ENCODE results near the gene MAFB.

Gene MAFB

GRCh38 chr20:40683221-40683893, 5.7 kb downstream of the MAFB start:
- in situ Hi-C loops (cut with MboI; ENCODE audit: low sequenced_read_pairs): loop anchor here (25.0 kb wide), 2 partner anchors 521 to 796 kb away; no protein-coding TSS in a partner anchor

DNA sequence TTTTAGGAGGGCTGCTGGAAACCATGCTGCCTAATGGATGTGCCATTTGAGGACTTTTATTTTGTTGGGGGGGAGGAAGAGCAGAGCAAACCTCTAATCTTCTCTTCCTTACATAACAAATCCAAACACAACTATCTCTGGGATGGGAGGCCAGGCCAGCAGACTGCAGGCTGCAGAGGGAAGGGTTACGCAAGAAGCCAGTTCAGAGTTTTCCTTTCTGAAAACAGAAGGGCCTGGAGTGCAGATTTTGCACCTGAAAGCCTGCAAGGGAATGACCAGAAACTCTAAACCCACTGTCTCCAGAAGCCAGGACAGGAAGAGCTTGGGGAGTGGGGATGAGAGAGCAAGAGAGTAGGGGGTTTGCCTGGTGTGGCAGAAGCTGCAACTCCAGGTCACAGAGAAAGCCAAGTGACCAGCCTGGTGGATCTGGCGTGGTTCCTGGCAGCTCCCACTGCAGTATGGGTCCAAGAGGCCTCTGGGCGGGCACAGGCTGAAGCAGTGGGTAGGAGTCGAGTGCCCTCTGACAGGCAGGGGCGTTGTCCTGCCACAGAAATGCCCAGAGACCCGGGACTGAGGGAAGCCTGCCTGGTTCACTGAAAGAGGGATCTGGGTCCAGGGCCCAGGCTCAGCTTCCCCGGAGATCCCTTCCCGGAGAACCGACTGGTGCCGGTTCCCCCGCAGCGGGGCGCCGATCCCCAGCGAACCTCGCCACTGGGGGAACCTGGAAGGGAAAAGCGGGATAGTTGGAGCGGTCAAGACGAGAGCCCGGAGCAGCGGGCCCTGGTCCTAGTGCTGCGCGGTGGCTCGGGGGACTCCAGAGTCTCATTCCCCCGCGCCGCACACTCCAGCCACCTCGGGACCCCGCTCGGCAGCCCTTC, 6.7 kb downstream of the MAFB start:
- in situ Hi-C loops (cut with MboI; ENCODE audit: low sequenced_read_pairs): loop anchor here (25.0 kb wide), 2 partner anchors 520 to 795 kb away; no protein-coding TSS in a partner anchor

DNA sequence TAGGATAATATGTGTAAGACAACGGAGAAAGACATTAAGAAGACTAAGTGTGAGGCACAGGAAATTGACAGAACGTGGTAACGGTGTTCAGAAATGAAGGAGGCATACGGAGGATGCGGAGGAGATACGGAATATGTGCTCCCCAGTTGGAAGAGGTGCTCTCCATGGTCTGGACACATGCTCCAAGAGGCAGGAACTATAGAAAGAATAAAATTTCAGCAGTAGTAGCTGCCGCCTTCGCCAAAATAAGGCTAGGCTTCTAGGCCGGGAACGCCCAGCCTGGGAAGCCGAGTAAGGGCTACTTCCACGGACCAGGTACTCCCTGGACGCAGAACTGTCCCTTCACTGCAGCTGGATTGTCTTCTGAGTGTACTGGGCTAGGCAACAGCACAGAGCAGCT, 7.4 kb downstream of the MAFB start:
- in situ Hi-C loops (cut with MboI; ENCODE audit: low sequenced_read_pairs): loop anchor here (25.0 kb wide), 2 partner anchors 519 to 794 kb away; no protein-coding TSS in a partner anchor

DNA sequence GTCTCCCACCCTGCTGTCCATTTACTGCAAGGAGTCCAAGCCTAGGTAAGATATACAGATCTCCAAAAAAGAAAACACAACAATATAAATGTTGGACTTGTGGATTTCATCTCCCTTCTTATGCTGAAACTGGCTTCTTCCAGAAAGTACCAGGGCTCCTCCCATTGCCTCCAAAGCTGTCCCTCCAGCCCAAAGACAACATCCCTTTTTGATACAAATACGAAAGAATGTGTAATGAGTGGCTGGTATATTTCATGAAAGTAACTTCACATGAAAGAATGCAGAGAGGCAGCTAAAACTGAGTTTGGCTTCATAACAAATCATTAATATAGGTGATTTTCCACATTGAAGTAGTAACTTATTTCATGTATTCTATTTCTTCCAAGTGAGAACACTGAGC, 7.9 kb downstream of the MAFB start:
- in situ Hi-C loops (cut with MboI; ENCODE audit: low sequenced_read_pairs): loop anchor here (25.0 kb wide), 2 partner anchors 519 to 794 kb away; no protein-coding TSS in a partner anchor

DNA sequence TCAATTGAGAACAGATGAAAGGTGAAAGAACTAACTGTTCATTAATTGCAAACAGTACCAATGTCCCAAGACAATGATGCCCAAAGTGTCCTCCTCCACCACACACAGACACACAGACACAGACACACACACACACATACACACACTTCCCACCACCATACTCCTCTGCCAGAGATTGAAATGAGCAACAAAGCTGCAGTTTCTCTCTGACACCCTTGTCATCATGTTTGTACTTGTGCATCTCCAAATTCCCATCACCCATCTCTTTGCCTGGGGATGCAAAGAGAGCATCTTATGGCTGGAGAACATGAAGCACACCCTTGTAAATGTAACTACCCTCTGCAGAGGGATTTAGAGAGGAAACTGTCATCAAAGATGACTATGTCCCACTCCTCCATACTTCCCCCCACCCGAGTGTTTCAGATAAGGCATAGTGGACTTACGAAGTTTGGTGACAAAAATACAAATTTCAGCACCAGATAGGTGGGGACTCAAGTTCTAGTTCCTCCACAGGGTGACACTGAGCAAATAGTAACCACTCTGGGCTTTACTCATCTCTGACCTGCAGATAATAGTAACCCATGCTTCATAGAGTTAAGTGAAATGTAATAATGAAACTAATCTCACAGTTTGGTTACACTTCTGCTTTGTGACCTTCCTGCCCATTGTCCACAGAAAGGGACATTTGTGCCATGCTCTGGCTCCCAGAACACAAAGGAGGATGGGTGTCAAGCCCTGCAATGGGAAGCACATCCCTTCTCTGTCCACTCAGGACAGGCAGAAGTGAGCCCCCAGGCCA, 8.7 kb downstream of the MAFB start:
- in situ Hi-C loops (cut with MboI; ENCODE audit: low sequenced_read_pairs): loop anchor here (25.0 kb wide), 2 partner anchors 518 to 793 kb away; no protein-coding TSS in a partner anchor

DNA sequence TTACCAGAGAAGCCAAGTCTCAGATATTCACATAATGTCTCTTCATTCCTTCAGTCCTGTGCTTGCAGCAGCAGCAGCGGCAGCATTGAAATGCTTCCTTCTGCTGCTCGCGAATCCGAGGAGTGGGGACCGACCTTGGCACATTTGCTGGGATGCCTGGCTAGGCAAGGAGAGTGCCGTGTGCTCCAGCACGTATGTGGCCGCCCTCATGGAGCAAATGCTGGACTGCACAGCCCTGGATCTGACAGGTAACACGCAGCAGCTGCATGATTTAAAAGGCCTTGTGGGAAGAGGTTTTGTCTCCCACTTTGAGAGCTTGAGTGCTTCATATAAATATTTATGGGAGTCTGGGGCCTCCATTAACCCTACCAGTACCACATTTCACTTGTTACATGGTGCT, 9.9 kb downstream of the MAFB start:
- in situ Hi-C loops (cut with MboI; ENCODE audit: low sequenced_read_pairs): loop anchor here (25.0 kb wide), 2 partner anchors 517 to 792 kb away; no protein-coding TSS in a partner anchor

- in situ Hi-C loops (cut with MboI; ENCODE audit: low sequenced_read_pairs): loop anchor here (25.0 kb wide), 2 partner anchors 516 to 791 kb away; no protein-coding TSS in a partner anchor
Measured at GRCh38 chr20:40678286-40678875, 10.7 kb downstream of the MAFB start.

DNA sequence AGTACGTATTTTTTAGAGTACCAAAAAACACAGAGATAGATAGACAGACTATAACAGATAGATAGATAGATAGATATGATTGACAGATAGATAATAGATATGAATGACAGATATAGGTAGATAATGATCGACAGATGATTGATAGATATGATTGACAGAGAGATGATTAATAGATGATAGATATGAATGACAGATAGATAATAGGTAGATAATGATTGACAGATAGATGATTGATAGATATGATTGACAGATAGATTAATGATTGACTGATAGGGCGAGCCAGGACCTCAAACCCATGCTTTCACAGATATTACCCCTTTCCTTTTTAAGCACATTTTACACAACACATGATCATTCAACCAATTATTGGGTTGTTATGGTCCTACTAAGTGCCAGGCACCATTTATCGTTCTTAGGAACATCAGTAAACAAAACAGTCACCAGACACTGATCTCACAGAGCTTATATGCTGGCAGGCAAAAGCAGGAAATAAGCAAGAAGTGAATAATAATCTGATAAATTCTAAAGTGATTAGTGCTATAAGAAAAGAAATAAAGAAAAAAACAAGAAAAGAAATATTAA, 11.6 kb downstream of the MAFB start:
- in situ Hi-C loops (cut with MboI; ENCODE audit: low sequenced_read_pairs): loop anchor here (25.0 kb wide), 2 partner anchors 515 to 790 kb away; no protein-coding TSS in a partner anchor

GRCh38 chr20:40676491-40677269, 12.4 kb downstream of the MAFB start:
- in situ Hi-C loops (cut with MboI; ENCODE audit: low sequenced_read_pairs): loop anchor here (25.0 kb wide), 2 partner anchors 514 to 789 kb away; no protein-coding TSS in a partner anchor

DNA sequence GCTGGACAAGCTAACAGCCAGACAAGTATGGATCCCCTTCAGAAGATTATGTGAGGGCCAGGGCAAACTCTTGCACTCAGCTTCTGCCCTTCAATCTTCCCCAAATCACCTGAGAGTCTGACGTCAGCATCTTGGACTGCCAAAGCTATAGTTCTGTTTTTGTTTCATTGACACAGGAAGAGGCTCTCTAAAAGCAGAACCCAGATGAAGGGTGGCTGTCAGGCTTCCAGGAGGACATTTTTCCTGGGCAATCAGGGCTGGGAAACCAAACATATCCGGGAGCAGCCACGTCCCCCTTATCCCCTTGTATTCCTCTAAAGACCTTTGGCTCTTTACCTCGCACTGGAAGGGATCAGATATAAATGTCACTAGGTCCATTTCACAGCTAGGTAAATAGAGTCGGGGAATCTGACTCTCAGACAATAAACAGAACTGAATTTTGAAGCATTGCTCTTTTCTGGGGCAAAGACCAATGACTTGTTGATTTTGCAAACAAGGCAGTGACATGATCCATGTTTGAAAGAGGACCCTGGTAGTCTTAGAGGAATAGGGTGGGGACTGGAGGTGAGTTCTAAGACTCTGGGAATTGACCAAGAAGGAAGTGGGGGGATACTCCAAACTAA, 13.3 kb downstream of the MAFB start:
- in situ Hi-C loops (cut with MboI; ENCODE audit: low sequenced_read_pairs): loop anchor here (25.0 kb wide), 2 partner anchors 513 to 788 kb away; no protein-coding TSS in a partner anchor

DNA sequence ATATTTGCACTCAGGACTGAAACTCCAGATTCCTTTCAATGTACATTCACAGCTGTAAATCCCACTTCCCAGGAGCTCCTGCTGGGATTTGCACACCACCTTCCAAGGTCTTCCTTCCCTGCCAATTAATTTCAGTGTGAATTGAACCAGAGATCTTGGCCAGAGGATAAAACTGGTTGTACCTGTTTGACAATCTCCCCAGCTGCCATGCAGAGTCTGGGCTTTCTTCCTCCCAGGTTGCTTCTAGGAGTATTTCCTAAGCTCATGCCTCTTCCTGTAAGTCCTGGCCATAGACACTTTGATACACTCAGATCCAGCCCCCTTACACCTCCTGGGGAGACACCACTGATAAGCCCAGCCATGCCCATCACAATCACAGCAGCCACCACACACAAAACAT, 15.6 kb downstream of the MAFB start:
- in situ Hi-C loops (cut with MboI; ENCODE audit: low sequenced_read_pairs): no loop called here

DNA sequence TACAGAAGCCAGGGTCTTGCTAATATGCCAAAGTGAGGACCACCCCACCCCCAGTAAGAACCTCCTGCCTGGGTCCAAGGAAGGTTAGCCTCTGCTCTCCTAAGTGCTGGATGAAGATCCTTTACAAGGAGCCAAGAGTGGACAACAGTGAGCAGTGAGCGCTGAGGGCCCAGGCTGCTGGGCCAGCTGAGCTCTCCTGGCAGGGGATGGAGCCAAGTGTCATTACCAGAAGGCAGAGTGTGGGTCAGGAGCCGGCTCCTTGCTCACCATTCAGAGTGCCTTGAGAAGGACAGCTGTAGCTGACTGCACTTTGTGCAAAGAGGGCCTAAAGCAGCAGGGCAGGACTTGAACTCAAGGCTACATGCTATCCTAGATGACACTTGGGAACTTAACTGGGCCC, 16.9 kb downstream of the MAFB start:
- in situ Hi-C loops (cut with MboI; ENCODE audit: low sequenced_read_pairs): no loop called here

GRCh38 chr20:40670253-40670652, 18.8 kb downstream of the MAFB start:
- in situ Hi-C loops (cut with MboI; ENCODE audit: low sequenced_read_pairs): no loop called here

GRCh38 chr20:40669692-40670091, 19.3 kb downstream of the MAFB start:
- in situ Hi-C loops (cut with MboI; ENCODE audit: low sequenced_read_pairs): no loop called here

DNA sequence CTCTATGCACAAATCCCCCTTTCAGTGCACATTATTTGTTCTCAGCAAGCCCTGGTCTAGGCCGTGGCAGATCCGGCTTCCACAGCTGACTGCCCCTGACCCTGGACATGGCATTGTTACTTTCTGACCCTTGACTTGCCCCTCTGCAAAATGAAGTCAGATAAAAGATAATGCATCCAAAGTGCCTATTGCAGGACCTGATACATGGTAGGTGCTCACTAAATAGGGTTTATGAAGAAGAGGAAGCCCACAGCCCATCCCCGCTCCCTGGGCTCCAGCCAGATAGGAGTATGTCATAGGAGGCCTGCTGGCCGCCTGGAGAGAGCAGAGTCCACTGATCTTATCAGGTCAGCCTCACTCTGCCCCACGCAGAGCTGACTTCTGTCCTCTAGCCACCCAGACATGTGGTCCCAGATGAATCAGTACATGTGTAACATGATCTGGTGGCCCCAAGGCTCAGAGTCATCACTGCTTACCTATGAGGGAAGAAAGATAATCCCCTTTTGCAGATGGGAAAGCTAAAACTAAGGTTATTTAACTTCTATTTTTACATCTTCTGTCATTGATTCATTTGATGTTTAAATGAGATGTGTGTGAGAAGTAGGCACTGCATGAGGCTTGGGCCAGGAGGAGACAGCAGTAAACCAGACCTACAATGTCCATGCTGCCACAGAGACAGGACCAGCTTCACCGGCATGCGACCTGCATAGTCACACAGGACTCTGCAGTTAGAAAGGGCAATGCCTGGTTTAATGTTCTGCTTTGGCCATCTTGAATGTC, 20.4 kb downstream of the MAFB start:
- in situ Hi-C loops (cut with MboI; ENCODE audit: low sequenced_read_pairs): no loop called here

GRCh38 chr20:40667503-40667902, 21.5 kb downstream of the MAFB start:
- in situ Hi-C loops (cut with MboI; ENCODE audit: low sequenced_read_pairs): no loop called here

DNA sequence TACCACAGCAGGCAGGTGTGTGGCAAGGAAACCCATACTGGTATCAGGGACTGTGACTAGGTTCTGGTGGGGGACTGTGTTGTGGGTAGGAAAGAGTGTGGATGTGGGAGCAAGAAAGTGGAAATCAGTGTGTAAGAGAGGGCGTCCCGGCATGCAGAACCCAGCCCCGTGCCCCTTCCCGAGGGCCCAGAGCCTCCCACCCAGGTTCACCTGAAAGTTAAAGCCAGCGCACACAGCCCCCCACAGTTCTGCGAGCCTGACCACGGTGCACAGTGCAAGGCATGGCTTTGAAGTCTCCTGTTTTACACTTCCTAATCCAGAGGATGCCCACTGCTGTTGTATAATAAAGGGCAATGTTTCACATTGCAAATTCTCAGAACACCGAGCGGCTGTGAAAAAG, 22.7 kb downstream of the MAFB start:
- in situ Hi-C loops (cut with MboI; ENCODE audit: low sequenced_read_pairs): no loop called here

- in situ Hi-C loops (cut with MboI; ENCODE audit: low sequenced_read_pairs): no loop called here
Measured at GRCh38 chr20:40664891-40665290, 24.1 kb downstream of the MAFB start.
